HG03103 (cell line): ENCODE data around the gene RAPGEF1.
"Not testable (repeated sequence)": the region's sequence is repeated elsewhere in the genome, so short reads cannot be mapped to it uniquely, and the experiment has no call there.

Source experiments
- ATAC-seq: cut with Tn5 transposase; IDR thresholded peaks from one replicate; pipeline ENCODE4 v1.9.1; 2021; ENCODE audit warnings: low read depth; ENCODE audit not compliant: unreplicated experiment

Gene RAPGEF1

DNA sequence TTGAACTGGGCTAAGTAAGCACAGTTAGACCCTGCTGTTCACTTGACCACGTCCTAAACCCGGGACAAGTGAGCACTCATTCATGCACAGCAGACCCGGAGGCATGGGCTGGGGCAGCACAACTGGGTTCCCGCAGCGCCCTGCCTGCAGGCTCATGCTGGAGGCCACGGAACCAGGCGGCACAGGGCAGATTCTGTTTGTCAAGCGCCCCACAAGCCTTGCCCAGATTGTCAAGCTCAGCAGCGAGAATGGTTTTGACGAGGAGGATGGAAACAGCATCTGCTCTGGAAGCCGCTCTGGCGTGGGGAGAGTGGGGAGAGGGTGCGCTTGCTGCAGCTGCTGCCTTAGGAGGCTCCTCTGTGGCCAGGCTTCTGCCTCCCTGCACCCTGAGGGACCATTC is 161.9 kb downstream of the RAPGEF1 start:
- no peak for ATAC-seq

DNA sequence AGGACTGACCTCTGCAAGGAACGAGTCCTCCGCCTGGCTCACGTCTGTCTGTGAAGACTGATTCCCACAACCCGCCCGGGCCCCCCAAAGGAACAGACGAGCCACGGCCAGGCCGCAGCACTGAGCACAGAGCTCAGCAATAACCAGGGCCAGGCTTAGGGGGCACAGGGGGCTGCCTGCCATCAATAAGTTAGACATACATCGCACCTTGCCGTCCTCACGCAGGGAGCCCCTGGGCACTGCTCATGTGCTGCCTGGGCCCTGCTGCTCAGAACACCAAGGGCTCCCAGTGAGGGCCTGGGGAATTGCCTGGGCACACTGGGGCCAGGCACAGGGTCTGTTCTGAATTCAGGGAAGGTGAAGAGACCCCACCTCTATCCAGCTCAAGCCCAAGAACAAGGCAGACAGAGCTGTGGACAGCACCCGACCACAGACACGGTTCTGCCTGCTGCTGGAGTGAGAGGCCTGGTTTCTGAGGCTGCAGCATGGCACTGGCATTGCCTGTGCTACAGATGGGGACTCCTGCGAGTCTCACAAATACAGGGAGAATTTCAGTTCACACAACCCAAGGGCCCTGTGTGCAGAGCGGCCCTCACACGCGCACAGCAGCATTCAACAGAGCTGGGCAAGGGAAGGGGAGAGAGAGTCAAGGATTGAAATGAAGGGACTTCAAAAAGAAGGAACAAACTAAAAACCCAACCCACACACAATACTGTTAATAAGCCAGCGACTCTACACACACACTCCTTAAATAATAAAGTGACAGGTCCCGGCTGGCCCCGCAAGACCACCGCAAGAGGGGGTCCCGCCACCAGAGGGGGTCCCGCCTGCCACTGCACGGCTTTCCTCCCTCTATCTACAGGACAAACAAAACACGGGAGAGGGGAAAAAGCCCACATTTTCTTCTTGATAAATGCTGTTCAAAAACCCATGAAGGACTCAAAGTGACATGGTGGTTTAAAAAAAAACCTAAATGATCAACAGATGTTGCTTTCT is 162.6 kb downstream of the RAPGEF1 start:
- no peak for ATAC-seq

GRCh38 chr9:131575946-131576853 is 163.7 kb downstream of the RAPGEF1 start:
- ATAC-seq, result no peak

DNA sequence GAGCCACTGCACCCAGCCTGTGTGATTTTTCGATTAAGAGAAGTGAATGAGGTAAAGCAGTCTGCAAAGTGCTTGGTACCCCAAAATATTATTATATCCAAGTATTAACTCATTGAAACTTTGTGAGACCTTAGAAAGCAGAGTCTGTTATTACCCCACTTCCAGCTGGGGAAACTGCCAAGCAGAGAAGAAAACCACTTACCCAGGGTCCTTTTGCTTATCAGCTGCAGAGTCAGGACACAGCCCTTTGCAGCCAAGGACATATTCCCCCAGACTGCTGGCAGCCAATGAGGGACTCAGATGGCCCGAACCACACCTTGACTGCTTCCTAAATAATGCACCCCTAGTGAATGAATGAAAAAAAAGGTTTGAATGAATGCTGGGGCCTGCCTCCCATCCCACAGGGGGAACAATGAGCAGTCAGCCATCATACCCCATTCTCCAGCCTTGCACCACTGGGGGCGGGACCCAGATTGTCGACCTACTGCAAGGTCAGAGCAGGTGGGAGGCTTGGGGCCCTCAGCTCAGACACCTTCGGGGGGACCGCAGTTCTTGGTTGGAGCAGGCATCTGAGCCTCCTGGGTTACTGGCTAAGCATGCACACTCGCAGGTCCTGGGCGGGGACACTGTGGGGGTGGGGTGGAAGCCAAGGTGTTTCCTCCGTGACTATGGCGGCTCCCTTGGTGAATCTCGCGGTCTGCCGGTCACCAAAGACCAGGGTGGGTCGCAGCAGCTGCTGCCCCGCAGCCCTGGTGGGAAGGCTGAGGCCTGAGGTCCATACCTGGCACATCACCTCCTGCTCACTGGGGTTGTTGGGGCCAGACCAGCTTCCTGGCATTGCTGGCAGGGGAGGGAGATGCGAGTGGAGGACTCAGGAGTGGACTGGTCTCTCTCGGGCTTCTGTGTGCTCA is 164.9 kb downstream of the RAPGEF1 start:
- no peak for ATAC-seq

DNA sequence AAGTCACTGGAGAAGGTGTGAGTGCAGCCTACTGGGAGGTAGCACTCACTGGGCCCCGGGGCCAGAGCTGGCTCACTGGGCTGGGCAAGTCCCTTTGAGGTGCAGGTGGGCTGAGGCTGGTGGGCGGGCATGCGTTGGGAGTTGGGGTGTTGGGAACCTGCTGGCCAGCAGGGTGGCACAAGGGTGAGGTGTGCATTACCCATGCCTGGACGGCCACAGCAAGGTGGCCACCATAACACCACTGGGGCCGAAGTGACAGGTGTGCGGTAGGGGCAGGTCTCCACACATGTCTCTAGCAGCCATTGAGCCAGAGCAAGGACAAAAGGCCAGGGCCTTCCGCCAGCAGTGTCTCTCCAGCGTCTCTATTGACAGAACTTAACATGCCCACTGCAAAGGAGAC is 172.0 kb downstream of the RAPGEF1 start:
- ATAC-seq, result no peak

DNA sequence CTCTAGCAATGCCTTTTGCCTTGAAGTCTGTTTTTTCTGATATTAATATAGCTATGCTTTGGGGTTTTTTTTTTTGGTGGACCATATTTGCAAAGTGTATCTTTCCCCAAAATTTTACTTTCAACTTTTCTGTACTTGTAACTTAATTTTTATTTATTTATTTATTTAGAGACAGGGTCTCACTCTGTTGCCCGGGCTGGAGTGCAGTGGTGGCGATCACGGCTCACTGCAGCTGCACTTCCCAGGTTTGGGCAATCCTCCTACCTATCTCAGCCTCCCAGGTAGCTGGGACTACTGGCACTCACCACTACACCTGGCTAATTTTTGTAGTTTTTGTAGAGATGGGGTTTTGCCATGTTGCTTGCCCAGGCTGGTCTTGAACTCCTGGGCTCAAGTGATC is 173.7 kb downstream of the RAPGEF1 start:
- ATAC-seq, result no peak

DNA sequence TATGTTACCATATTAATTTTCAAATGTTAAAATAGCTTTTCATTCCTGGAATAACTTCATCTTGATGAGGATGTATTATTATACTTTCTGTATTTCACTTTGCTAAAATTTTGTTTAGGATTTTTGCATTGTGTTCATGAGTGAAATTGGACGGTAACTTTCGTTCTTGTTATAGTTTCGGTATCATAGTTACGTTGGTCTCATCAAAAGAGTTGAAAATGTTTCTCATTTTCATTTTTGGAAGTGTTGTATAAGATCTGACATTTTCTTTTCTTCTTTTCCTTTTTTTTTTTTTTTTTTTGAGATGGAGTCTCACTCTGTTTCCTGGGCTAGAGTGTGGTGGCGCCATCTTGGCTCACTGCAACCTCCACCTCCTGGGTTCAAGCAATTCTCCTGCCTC is 174.5 kb downstream of the RAPGEF1 start:
- no peak for ATAC-seq

GRCh38 chr9:131562032-131562959 is 177.6 kb downstream of the RAPGEF1 start:
- no peak for ATAC-seq

GRCh38 chr9:131559421-131560000 is 180.4 kb downstream of the RAPGEF1 start:
- ATAC-seq, result no peak

GRCh38 chr9:131557855-131558548 is 181.9 kb downstream of the RAPGEF1 start:
- no peak for ATAC-seq

- no peak for ATAC-seq
Measured at GRCh38 chr9:131555841-131556673, 183.8 kb downstream of the RAPGEF1 start.

DNA sequence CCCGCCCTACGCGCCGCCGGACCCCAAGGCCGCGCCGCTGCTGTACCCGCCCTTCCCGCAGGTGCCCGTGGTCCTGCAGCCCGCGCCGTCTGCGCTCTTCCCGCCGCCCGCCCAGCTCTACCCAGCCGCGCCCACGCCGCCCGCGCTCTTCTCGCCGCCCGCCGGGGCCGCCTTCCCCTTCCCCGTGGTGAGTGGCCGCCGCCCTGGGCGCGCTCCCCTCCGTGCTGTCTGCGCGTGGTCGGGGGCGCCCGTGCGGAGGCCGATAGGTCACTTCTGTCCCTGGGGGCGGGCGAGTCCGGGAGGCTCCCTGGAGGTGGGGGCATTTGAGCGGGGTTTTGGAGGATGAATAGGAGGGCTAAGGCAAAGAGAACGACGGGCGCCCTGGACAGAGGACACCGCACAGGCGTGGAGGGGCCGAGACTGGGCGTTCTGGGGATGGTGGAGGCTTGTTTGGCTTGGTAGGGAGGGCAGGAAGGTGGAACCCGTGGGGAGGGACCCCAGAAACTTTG is 185.0 kb downstream of the RAPGEF1 start:
- ATAC-seq, result no peak

DNA sequence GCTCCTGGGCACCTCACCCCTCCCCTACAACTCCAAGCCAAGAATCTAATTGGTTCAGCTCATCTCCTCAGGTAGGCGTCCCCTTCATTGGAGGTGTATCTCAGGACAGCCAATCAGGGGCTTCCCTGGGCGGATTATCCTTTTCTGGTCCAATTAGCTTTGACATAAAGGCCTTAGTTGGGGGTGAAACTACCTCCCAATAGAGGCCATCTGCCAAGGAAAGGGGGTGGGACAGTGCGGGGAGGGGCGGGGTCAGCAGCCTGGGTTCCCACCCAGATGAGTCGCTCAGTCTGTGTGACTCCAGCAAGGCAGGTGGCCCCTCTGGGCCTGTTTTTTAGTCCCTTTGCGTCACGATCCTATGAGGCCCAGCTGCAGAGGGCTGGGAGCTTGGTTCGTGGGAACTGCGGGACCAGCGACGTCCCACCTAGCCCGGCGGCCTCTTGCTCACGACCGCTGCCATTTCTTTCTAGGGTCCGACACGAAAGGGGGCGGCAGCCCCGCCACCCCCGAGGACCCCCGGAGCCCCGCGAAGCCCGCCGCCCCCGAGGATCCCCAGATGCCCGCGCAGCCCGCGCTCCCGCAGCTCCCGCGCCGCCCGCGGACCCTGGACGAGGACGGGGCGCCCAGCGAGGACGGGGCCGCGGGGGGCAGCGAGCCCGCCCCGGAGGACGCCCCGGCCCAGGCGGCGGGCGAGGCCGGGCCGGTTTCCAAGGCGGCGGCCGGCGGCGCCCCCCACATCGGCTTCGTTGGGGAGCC is 185.6 kb downstream of the RAPGEF1 start:
- ATAC-seq, result no peak

- no peak for ATAC-seq
Measured at GRCh38 chr9:131552030-131552429, 187.8 kb downstream of the RAPGEF1 start.

DNA sequence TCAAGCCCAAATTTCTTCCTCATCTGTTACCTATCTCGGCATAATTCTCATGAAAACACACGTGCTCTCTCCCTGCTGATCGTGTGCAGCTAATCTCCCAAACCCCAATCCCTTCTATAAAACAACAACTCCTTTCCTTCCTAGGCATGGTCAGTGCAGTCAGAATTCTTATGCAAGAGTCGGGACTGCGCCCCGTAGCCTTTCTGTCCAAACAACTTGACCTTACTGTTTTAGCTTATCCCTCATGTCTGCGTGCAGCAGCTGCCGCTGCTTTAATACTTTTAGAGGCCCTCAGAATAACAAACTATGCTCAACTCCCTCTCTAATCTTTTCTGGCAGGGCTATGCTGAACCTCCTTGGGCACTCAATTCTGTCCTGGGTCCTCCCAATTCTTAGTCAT is 189.4 kb downstream of the RAPGEF1 start:
- ATAC-seq, result not testable (repeated sequence)

DNA sequence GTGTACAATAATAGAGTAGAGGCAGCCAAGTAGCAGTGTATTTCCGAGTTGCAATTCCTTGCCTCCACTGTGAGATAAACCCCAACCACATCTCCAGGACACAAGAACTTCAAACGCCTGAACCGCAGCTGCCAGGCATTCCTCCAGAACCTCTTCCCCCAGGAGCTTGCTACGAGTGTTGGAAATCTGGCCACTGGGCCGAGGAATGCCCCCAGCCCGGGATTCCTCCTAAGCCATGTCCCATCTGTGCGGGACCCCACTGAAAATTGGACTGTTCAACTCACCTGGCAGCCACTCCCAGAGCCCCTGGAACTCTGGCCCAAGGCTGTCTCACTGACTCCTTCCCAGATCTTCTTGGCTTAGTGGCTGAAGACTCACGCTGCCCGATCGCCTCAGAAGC is 190.7 kb downstream of the RAPGEF1 start:
- not testable (repeated sequence) for ATAC-seq
